Right forelimb (tissue), 1 donor: ENCODE results near the gene RAPH1.

ENCODE experiments used
- DNase-seq: peaks from one replicate; pipeline ENCODE4 v3.0.0-alpha.2; 2018

Gene RAPH1

GRCh38 chr2:203484266-203485112, 50.6 kb downstream of the RAPH1 start:
- DNase-seq = no peak

- DNase-seq = no peak
Measured at GRCh38 chr2:203480623-203481022, 54.5 kb downstream of the RAPH1 start.

GRCh38 chr2:203476881-203477280, 58.2 kb downstream of the RAPH1 start:
- no peak for DNase-seq

GRCh38 chr2:203471323-203471722, 63.8 kb downstream of the RAPH1 start:
- DNase-seq = no peak

GRCh38 chr2:203470371-203470770, 64.7 kb downstream of the RAPH1 start:
- DNase-seq = no peak

GRCh38 chr2:203469546-203469945, 65.6 kb downstream of the RAPH1 start:
- no peak for DNase-seq

- no peak for DNase-seq
Measured at GRCh38 chr2:203463266-203463678, 71.8 kb downstream of the RAPH1 start.

- DNase-seq = no peak
Measured at GRCh38 chr2:203462308-203462707, 72.8 kb downstream of the RAPH1 start.

- DNase-seq = no peak
Measured at GRCh38 chr2:203461746-203462145, 73.4 kb downstream of the RAPH1 start.

GRCh38 chr2:203455209-203455608, 79.9 kb downstream of the RAPH1 start:
- no peak for DNase-seq

- no peak for DNase-seq
Measured at GRCh38 chr2:203453858-203454451, 81.1 kb downstream of the RAPH1 start.

GRCh38 chr2:203451689-203452088, 83.4 kb downstream of the RAPH1 start:
- DNase-seq = no peak

- DNase-seq = no peak
Measured at GRCh38 chr2:203451011-203451410, 84.1 kb downstream of the RAPH1 start.

- no peak for DNase-seq
Measured at GRCh38 chr2:203450561-203450960, 84.5 kb downstream of the RAPH1 start.

GRCh38 chr2:203446780-203447179, 88.3 kb downstream of the RAPH1 start:
- DNase-seq = no peak

- no peak for DNase-seq
Measured at GRCh38 chr2:203446071-203446481, 89.0 kb downstream of the RAPH1 start.

- no peak for DNase-seq
Measured at GRCh38 chr2:203444738-203445137, 90.4 kb downstream of the RAPH1 start.

GRCh38 chr2:203442463-203442862, 92.6 kb downstream of the RAPH1 start:
- DNase-seq = no peak

GRCh38 chr2:203441463-203441862, 93.6 kb downstream of the RAPH1 start:
- DNase-seq = no peak

- DNase-seq = no peak
Measured at GRCh38 chr2:203440671-203441070, 94.4 kb downstream of the RAPH1 start.

GRCh38 chr2:203438528-203438927, 96.6 kb downstream of the RAPH1 start:
- DNase-seq = no peak

- no peak for DNase-seq
Measured at GRCh38 chr2:203437511-203437910, 97.6 kb downstream of the RAPH1 start.

- no peak for DNase-seq
Measured at GRCh38 chr2:203436496-203436895, 98.6 kb downstream of the RAPH1 start.

- no peak for DNase-seq
Measured at GRCh38 chr2:203432811-203433210, 102.3 kb downstream of the RAPH1 start.
